GM11168 (cell line): ENCODE results near the gene TMEM231.
"Not testable (repeated sequence)": the region's sequence is repeated elsewhere in the genome, so short reads cannot be mapped to it uniquely, and the experiment has no call there.

ENCODE experiments used
- in situ Hi-C: fragments of 300-500 bp; cut with MboI; formaldehyde crosslinking; loops from one replicate; pipeline ENCODE4 v1.12.0; 2022; ENCODE audit warnings: low sequenced_read_pairs; ENCODE audit not compliant: unreplicated experiment

The TMEM231 gene

DNA sequence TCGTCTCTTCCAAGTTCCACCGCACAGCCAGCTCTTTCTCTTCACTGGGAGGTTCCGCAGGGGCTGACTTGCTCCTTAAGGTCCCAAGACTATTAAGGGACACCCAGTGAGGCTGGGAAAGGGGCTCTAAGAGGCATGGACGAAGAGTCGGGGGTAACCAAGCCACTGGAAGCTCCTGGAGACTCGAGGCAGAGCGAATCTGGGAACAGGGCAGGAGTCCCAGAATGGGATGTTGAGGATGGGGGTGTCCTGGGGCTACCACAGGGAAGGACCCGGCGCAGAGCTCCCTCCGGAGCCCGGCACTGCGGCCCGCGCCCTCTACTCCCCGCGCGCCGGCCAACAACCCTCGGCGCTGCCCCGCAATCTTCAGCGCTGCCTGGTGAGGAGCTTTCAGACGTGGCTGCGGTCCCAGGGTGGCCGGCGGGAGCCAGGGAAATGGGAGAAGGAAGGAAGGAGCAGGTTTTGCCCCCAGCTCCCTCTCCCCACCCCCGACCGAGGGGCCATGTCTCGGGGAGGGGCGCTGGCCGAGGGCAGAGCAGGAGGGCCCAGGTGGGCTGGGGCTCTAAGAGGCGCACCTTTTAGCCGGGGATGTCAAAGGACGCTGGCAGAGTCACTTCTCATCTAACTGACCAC lies 20.7 kb downstream of the TMEM231 start:
- in situ Hi-C loops = no loop called here

DNA sequence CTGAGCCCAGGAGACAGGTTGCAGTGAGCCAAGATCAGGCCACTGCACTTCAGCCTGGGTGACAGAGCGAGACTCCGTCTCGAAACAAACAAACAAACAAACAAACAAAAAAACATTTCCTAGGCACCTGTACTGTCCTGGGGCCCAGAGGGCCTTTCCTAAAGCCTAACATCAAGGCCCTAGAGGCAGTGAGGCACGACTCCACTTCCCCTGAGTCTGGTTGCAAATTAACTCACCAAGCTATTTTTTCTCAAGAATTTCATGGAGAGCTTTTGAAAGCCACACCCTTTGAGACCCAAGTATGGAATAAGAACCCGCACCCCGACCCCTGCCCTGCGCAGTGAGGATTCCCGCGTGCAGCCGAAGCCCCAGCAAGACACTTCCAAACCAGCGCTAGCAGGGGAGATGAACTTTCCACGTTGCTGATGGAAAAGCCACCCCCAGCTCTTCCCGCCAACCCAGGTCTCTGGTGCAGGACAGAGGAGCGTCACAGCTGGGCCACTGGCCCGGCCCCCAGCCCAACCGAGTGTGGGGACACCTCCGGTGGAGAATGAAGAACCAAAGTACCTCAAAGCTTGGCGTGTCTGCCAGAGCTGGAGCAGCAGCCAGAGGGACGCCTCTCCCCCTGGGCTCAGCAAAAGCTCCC lies 21.4 kb downstream of the TMEM231 start:
- in situ Hi-C loops = no loop called here

DNA sequence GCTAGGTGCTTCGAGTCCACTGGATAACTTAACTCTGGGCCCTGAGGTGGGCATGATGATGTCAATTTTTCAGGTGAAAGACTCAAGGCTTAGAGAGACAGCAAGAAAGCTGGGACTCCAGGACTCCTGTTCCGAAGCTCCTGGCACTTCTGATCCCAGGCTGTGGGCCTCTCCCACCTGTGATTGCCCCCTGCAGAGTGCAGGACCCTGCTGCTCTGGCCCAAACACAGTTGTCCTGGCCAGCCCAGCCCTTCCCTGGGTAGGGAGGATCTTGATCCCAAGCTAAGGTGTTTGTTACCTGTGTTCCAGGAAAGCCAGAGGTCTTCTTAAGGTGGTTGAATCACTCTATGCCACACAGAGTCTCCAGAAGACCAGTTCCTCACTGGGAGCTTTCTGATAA lies 23.3 kb downstream of the TMEM231 start:
- in situ Hi-C loops = no loop called here

DNA sequence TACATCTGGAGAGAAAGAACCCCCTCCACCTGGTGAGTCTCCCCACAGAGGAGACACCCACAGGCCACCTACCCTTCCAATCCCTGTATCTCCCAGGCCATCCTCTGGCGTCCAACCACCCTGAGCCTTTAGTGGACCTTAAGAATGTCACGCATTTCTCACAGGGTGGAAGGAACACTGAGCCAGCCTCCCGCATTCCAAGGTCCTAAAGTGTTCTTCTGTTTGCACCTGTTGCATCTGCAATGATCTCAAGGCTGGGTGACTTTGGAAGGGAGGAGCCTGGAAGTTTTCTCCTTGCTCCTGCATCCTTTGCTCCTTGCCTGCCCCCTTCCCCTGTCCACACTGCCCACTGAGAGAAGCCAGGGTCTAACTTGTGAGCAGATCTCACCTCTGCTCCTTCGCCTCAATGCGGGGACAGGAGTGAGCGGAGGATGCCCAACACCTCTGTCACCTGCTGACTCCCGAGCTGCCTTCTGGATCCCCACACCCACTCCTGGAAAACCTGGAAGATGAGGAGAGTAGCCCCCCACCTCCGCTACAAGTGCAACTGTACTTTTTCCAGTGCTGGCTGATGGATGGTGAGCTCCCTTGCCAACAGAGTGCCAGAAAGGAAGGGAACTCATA lies 23.8 kb downstream of the TMEM231 start:
- in situ Hi-C loops = no loop called here

DNA sequence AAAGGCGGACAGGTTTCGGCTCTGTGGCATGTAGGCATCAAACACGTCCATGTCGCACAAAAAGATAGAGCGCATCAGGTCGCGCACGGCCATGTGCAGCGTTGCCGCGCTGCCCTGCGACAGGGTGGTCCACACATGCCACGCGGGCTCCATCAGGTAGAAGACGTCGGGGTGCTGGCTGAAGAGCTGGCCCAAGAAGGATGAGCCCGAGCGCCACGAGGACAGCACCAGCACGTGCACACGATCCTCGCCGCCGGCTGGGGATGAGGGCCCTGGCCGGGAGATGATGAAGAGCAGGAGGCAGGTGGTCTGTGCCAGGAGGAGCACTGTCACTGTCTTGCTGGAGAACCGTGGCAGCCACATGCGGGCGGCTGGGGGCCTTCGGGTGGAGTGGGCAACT lies 26.1 kb downstream of the TMEM231 start:
- in situ Hi-C loops = no loop called here

DNA sequence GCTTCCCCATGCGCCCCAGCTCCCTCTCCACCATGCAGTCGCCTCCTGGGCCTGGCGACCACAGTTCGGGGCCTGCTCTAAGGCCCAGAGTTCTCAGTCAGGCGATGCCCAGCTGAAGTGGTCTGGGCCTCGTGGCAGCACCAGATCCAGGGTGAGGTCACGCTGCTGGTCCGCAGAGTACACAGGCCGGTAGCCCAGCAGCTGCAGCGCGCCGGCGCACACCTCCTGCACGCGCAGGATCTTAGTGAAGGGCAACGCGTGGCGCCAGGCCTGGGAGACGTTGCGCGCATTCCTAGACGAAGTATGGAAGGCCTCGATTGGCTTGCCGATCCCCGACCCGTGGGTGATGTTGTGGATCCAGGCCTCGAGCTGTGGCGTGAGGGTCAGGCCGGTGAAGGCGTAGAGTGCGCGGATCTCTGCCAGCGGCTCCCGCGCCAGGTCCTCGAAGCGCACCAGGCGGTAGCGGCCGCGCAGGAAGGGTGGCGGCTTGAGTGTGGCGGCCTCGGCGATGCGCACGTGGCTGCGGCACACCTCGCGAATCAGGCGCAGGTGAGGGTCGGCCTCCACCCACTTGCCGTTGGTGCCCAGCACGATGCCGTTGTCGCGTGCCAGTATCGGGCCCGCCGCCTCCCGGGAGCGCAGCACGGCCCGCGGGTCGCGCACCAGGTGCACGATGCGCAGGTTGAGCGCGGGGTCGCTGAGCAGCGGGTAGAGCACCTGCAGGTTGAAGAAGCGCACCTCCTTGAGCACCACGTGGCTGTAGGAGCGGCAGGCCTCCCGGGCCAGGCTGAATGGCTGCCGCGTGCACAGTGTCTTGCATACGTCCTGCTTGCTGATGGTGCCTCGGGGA lies 26.8 kb downstream of the TMEM231 start:
- in situ Hi-C loops = no loop called here

DNA sequence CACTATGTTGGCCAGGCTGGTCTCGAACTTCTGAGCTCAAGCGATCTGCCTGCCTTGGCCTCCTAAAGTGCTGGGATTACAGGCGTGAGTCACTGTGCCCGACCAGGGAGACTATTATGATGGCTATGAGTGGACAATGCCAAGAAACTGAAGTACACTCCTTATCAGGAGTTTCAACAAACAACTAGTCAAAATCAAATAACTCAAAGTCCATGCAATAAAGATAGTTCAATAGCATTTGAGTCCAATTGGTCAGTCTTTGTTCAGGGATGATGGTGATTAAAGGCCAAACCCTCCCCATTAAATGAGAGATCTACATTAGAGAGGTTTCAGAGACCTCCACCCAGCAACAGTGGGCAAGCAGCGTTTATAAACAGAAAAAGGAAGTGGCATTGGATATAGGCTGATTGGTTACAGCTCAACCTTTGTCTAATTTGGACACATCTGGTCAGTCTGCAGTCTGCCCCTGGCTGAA lies 28.2 kb downstream of the TMEM231 start:
- in situ Hi-C loops = no loop called here

DNA sequence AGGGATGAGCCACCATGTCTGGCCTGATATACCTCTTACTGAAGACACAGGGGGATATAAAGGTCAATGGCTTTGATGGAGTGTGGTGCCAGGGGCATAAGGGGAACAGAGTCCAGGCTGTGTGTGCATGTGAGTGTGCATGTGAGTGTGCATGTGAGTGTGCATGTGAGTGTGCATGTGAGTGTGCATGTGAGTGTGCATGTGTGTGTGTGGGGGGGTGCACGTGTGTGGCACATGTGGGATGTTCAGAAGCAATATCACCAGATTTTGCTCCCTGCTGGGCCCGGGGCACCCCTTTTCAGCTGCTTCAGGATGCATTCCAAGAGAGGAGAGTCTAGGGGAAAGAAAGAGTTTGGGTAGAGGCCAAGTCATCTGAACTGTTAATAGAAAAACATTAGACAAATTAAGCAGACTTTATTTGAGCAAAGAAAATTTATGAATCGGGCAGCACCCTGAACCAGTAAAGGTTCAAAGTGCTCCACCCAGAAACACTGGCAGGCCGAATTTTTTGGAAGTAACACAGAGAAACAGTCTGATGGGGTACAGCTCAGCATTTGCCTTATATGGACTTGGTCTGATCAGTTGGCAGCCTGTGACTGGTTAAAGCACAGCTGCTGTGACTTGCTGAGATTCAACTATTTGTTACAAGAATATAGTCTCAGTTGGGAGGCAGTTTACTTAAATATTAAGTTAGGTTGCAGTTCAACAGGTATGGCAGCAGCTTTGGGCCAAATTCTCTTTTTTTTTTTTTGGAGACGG lies 29.8 kb downstream of the TMEM231 start:
- in situ Hi-C loops = no loop called here

DNA sequence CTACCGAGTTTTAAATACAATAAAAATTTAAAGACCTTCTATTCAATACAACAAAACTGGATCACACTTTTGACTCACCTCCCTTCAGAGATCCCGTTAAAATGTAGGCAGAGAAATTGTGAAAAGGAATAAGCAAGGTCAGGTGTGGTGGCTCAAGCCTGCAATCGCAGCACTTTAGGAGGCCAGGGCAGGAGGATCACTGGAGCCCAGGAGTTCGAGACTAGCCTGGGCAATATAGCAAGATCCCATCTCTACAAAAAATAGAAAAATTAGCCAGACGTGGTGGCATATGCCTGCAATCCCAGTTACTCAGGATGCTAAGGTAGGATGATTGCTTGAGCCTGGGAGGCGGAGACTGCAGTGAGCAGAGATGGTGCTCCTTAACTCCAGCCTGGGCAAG lies 36.9 kb downstream of the TMEM231 start:
- in situ Hi-C loops = no loop called here

DNA sequence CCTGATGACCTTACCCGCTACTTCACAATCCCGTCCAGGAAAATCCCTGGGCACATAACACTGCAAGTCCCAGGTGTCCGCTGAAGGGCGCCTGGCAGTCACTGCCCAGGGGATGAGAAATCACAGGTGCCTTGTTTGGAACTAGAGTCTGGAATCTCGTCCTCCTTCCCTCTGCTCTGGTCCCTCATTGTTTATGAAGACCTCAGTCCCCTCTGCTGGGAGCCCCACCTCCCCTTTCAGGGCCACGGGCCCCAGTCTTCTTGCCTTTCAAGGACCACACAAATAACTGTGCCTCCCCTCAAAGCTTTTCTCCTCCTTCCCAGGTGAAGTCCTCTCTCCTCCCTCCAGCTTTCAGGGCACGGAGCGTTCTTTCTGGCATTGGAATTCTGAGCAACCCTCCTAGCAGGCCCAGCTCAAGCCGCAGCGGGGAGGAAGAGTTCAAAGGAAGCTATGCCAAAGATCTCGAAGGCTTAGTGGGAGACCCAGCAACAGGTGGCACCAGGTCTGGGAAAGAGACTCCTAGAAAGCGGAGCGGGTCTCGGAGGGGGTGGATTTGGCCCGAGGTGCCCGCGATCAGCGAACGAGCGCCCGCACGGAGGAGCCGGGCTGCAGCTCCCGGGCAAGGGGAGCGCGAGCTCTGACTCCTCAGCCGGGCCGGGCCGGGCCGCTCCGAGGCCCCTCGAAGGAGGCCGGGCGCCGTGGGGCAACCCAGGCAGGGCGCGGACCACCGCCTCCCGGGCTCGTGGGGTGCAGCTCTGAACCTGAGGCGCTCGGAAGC lies 39.7 kb downstream of the TMEM231 start:
- in situ Hi-C loops = not testable (repeated sequence)

DNA sequence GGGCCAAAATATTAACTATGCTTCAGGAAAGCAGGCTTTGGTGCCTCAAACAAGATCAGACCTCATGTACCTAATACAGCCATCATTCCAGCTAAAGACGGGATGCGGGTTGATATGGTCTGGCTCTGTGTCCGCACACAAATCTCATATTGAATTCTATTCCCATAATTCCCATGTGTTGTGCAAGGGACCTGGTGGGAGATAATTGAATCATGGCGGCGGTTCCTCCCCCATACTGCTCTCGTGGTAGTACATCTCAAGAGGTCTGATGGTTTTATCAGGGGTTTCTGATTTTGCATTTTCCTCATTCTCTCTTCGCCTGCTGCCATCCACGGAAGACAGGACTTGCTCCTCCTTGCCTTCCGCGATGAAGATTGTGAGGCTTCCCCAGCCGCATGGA lies 41.8 kb downstream of the TMEM231 start:
- in situ Hi-C loops = no loop called here

DNA sequence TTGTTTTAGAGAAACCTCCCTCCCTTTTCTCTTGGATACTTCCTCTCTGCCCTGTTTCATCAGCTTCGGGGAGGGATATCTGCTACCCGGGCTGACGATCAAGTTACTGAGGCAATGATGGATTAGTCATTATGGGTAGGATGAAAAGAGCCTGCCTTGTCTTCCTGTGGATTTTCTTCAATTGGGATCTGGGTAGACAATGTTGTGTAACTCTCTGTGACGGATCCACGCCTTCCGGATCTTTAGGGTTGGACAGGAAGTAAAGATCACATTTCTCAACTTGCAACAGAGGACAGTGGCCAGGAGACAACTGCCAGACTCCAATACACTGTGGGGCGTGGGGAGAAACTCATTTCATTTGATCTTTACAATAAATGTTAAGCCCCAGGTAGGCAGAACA lies 49.5 kb downstream of the TMEM231 start:
- in situ Hi-C loops = no loop called here

DNA sequence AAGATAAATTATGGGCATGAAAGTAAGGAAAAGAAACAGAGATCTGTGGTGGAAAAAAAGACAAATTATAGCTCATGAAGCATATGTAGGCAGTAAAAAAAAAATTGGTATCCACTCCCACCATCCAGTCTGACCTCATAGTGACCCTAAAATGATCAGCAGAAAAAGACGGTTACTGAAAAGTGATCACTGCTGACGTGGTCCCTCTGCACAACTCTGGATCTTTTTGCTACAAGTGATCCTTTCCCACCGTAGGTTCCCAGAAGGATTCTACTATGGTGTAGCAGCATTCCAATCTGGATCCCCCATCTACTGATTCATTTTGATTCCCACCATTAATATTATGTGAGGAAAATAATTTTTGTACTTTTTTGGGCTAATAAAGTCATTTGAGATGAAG lies 49.9 kb downstream of the TMEM231 start:
- in situ Hi-C loops = no loop called here

DNA sequence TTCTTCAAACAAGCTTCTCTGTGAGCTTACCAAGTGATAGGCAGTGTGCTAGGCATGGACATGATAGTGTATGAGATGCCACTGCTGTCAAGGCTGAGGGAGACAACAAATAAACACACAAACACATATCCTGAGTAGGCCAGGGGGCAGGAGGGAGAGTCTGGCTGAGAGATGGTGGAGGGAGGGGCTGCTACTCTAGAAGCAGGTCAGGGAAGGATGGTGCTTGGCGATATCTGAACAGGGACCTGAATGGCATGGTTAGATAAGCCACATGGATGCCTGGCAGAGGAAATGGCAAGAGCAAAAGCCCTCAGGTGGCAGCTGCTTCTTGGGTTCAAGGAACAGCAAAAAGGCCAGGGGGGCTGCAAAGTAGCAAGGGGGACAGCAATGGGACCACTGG lies 52.3 kb downstream of the TMEM231 start:
- in situ Hi-C loops = no loop called here

DNA sequence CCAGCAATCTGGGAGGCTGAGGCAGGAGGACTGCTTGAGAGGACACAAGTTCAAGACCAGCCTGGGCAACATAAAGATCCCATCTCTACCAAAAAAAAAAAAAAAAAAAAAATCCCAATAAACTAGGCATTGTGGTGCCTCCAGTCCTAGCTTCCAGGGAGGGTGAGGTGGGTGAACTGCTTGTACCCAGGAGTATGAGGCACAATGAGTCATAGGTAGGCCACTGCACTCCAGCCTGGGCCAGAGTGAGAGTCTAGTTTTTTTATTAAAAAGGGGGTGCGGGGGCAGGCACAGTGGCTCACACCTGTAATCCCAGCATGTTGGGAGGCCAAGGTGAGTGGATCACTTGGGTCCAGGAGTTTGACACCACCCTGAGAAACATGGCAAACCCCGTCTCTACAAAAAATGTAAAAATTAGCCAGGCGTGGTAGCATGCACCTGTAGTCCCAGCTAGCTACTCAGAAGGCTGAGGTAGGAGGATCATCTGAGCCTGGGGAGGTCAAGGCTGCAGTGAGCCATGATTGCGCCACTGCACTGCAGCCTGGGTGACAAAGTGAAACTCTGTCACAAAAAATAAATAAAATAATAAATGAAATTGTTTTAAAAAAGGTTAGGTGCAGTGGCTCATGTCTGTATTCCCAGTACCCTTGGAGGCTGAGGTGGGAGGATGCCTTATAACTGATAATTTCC lies 53.0 kb downstream of the TMEM231 start:
- in situ Hi-C loops = no loop called here

DNA sequence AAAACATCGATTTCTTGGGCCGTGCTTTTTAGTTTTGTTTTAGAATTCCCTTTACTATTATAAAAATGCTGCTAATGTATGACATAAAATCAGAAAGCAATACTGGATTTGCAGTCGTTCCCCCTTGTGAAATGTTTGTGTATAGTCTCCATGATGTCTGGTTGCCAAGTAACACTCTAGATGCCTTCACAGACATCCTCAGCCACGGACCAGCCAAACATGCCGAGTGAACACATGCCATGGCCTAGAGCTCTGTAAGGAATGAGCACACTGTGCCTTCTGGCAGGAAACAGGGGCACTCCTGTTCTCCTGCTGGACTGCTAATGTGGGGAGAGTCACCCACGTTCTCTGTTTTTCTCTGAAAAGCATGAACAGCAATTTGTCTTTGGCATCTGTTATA lies 54.2 kb downstream of the TMEM231 start:
- in situ Hi-C loops = not testable (repeated sequence)

DNA sequence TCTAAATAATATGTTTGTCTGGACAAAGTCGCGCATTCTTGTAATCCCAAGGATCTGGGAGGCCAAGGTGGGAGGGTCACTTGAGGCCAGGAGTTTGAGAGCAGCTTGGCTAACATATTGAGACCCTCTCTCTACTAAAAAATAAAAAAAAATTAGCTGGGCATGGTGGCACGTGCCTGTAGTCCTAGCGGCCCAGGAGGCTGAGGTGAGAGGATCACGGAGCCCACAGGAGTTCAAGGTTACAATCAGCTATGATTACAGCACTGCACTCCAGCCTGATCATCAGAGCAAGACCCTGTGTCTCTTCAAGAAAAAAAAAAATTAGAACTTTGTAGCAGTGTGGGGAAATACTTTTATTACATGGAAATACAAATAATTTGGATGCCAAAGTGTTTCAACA lies 54.7 kb downstream of the TMEM231 start:
- in situ Hi-C loops = no loop called here

DNA sequence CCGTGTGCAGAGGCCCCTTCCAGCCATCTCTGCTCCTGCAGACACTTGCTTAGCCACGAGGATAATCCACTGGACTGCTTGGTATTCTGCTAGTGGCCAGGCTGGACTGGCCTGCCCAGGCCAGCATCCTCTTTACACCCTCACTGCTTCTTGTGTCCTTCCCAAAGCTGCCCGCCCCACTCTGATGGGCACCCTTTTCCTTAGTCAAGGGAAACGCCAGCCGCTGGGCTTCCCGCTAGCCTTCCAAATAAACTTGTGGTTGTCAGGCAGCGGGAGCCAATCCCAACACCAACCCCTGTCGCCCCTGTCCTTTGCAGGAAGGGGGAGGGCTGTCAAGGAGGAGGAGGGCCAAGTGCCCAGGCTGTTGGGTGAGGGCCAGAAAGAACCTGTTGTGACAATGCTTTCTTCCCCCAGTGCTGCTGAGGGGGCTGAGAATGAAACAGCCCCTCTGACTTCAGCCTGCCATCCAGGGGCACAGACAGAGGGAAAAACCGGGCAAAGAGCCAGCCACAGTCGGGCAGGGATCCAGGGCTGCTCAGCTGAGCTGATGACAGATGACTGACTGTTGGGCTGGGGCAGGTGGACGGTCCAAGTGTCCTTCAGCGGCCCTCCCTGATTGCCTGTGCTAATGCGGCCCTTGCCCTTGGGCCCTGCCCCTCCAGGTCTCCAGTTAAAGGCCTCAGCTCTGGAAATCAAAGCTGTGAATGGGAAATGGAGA lies 57.3 kb downstream of the TMEM231 start:
- in situ Hi-C loops = not testable (repeated sequence)
